Neural progenitor cell (in vitro differentiated cells): ENCODE results near the gene TXNDC17.

ENCODE experiments used
- CTCF ChIP-seq: fragments of 200-600 bp; sonication (generic); IDR thresholded peaks from 2 replicates; pipeline ENCODE4 v1.5.1; 2017; ENCODE audit warnings: antibody characterized with exemption, mild to moderate bottlenecking
- EZH2 ChIP-seq: fragments of 200-600 bp; sonication (generic); IDR thresholded peaks from 2 replicates; pipeline ENCODE4 v1.6.1; 2017; ENCODE audit warnings: antibody characterized with exemption, mild to moderate bottlenecking, moderate library complexity
- EZH2phosphoT487 ChIP-seq: fragments of 200-600 bp; sonication (generic); IDR thresholded peaks from 2 replicates; pipeline ENCODE4 v1.6.1; 2017; ENCODE audit warnings: antibody characterized with exemption

DNA sequence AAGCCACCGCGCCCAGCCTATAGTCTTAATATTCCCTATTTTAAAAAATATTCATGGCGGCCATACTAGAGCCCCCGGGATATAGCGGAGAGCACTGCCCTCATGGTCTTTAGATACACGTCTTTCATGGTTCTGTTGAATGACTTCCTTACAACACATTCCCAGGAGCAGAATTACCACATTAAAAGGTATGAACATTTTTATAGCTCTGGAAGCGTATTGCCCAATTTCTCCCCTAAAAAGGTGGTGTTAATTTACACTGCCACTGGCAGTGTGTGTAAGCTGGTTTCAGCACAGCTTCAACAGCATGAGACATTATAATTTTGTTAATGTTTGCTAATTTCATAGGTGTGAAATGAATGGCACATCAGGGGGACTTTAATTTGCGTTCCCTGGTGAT, 29.7 kb downstream of the TXNDC17 start:
- TF ChIP-seq CTCF (no peak), EZH2phosphoT487 (no peak), EZH2 (no peak)
